Breast epithelium (tissue), 4 donors: ENCODE data around the gene IQCN. TPM values are rescaled to one million over a fixed set of nuclear protein-coding genes. Genes with fewer than 3 reads are reported as not detected.

Experiments used
- DNase-seq, 2 donors: peaks; one replicate each; pipeline ENCODE4 v3.0.0-alpha.2; 2019; ENCODE audit warnings: low spot score in 2 of 2
- H3K27ac ChIP-seq, 2 donors: fragments of 200-600 bp; sonication (generic) in 1 of 2; one replicate each; pipeline ENCODE4 v1.5.1; 2016 to 2019; ENCODE audit warnings: mild to moderate bottlenecking in 1 of 2
- H3K27me3 ChIP-seq, 2 donors: fragments of 200-600 bp; sonication (generic) in 1 of 2; one replicate each; pipeline versions ENCODE4 v1.5.1 to v1.6.0; 2017 to 2019; ENCODE audit warnings: control low read depth in 1 of 2, mild to moderate bottlenecking in 1 of 2
- H3K36me3 ChIP-seq: fragments of 200-600 bp; one replicate; pipeline ENCODE4 v1.5.1; 2019
- H3K4me1 ChIP-seq, 2 donors: fragments of 200-600 bp; sonication (generic); one replicate each; pipeline ENCODE4 v1.5.1; 2016 to 2019; ENCODE audit warnings: control low read depth in 1 of 2
- H3K4me3 ChIP-seq, 3 donors: fragments of 200-600 bp; sonication (generic); 1 replicate in 2 of 3; 2 replicates in 1 of 3; pipeline ENCODE4 v1.5.1; 2016 to 2019; ENCODE audit warnings: mild to moderate bottlenecking in 3 of 3, moderate library complexity in 2 of 3
- H3K9me3 ChIP-seq, 2 donors: fragments of 200-600 bp; sonication (generic) in 1 of 2; one replicate each; pipeline ENCODE4 v1.5.1; 2016 to 2019; ENCODE audit warnings: control low read depth in 1 of 2
- CTCF ChIP-seq, 3 donors: fragments of 450-650 bp; IDR thresholded peaks; one replicate each; pipeline ENCODE4 v1.5.1; 2016 to 2017; ENCODE audit warnings: antibody characterized with exemption in 3 of 3, mild to moderate bottlenecking in 3 of 3, moderate library complexity in 3 of 3
- POLR2A ChIP-seq: fragments of 450-650 bp; IDR thresholded peaks from one replicate; pipeline ENCODE4 v1.6.1; 2016; ENCODE audit warnings: antibody characterized with exemption, mild to moderate bottlenecking, moderate library complexity
- POLR2AphosphoS5 ChIP-seq, 3 donors: sonication (generic); formaldehyde crosslinking; IDR thresholded peaks; one replicate each; pipeline ENCODE4 v1.6.1; 2017; ENCODE audit warnings: antibody characterized with exemption in 3 of 3
- intact Hi-C: fragments of 100-400 bp; cut with DNase I; formaldehyde crosslinking; loops from one replicate; pipeline ENCODE4 v1.15.1; 2023; ENCODE audit warnings: low total_unique reads
- total RNA-seq, 3 donors: library from RNA; depleted of rRNA; stranded (reverse); fragments of >200 nt; gene quantifications; one replicate each; pipeline ENCODE4 v1.1.0, GENCODE V29; 2016

Gene IQCN
- total RNA-seq, 3 donors from 2014 or later, result 7.0 to 16.6 (median 9.5) TPM

GRCh38 chr19:18320865-18321733 lies 46.8 kb upstream of the IQCN start:
- H3K27ac ChIP-seq, result peak overlapping the region in 1 of 2 donors; percentile 40
- no peaks in the 10 kb centered on the region for H3K9me3 ChIP-seq
- intact Hi-C loops, result loop anchor here (5.0 kb wide), 1 partner anchor 39 kb away; the partner anchor contains the start of gene JUND
- no peaks in the 10 kb centered on the region for H3K27me3 ChIP-seq
- no peaks in the 10 kb centered on the region for H3K36me3 ChIP-seq
- no peak for DNase-seq
- no peaks in the 10 kb centered on the region for H3K4me1 ChIP-seq
- H3K4me3 ChIP-seq, result no peak overlapping the region
- TF ChIP-seq CTCF (IDR thresholded peaks at IDR 0.05) (no peak), POLR2A (no peak), POLR2AphosphoS5 (IDR thresholded peaks at IDR 0.05) (no peak)

GRCh38 chr19:18319591-18320135 lies 45.4 kb upstream of the IQCN start:
- TF ChIP-seq CTCF (IDR thresholded peaks at IDR 0.05), result no peak
- TF ChIP-seq POLR2AphosphoS5 (IDR thresholded peaks at IDR 0.05), result no peak
- TF ChIP-seq POLR2A, result no peak
- H3K36me3 ChIP-seq, result no peaks in the 10 kb centered on the region
- DNase-seq, result no peak
- intact Hi-C loops, result loop anchor here (5.0 to 10.0 kb wide), 2 partner anchors 37 to 1305 kb away; partner anchors contain the start of genes JUND and LPAR2
- peak overlapping the region; percentile 33 to 65 for H3K27ac ChIP-seq
- H3K27me3 ChIP-seq, result no peaks in the 10 kb centered on the region
- no peaks in the 10 kb centered on the region for H3K9me3 ChIP-seq
- no peaks in the 10 kb centered on the region for H3K4me1 ChIP-seq
- H3K4me3 ChIP-seq, result no peak overlapping the region

- no peak for TF ChIP-seq POLR2A
- peak in 1 of 3 donors; percentile 13 for TF ChIP-seq POLR2AphosphoS5 (IDR thresholded peaks at IDR 0.05)
- no peak overlapping the region for H3K4me3 ChIP-seq
Measured at GRCh38 chr19:18317961-18318800, 43.9 kb upstream of the IQCN start.

GRCh38 chr19:18313398-18313797 lies 39.1 kb upstream of the IQCN start:
- no peaks in the 10 kb centered on the region for H3K27me3 ChIP-seq
- H3K36me3 ChIP-seq, result no peaks in the 10 kb centered on the region
- no peak overlapping the region for H3K4me3 ChIP-seq
- no peaks in the 10 kb centered on the region for H3K4me1 ChIP-seq
- TF ChIP-seq POLR2A (no peak), CTCF (IDR thresholded peaks at IDR 0.05) (no peak), POLR2AphosphoS5 (IDR thresholded peaks at IDR 0.05) (no peak)
- H3K9me3 ChIP-seq, result no peaks in the 10 kb centered on the region
- no peak overlapping the region for H3K27ac ChIP-seq
- DNase-seq, result no peak
- intact Hi-C loops, result loop anchor here (10.0 kb wide), 1 partner anchor 1311 kb away; the partner anchor contains the start of gene LPAR2

More at GRCh38 chr19:18317961-18318800, 43.9 kb upstream of the IQCN start:
- Histone ChIP-seq H3K9me3 (no peaks in the 10 kb centered on the region), H3K27ac (peak overlapping the region; percentile 61 to 87), H3K27me3 (no peaks in the 10 kb centered on the region), H3K4me1 (no peaks in the 10 kb centered on the region), H3K36me3 (no peaks in the 10 kb centered on the region)
- intact Hi-C loops, result loop anchor here (10.0 kb wide), 1 partner anchor 1307 kb away; the partner anchor contains the start of gene LPAR2
- DNase-seq, result no peak

GRCh38 chr19:18312092-18312534 lies 37.9 kb upstream of the IQCN start:
- H3K9me3 ChIP-seq, result no peaks in the 10 kb centered on the region
- DNase-seq, result no peak
- TF ChIP-seq POLR2AphosphoS5 (IDR thresholded peaks at IDR 0.05) (no peak), POLR2A (no peak), CTCF (IDR thresholded peaks at IDR 0.05) (no peak)
- no peaks in the 10 kb centered on the region for H3K36me3 ChIP-seq
- no peaks in the 10 kb centered on the region for H3K4me1 ChIP-seq
- no peak overlapping the region for H3K4me3 ChIP-seq
- intact Hi-C loops, result loop anchor here (10.0 kb wide), 1 partner anchor 1313 kb away; the partner anchor contains the start of gene LPAR2
- no peaks in the 10 kb centered on the region for H3K27me3 ChIP-seq
- H3K27ac ChIP-seq, result no peak overlapping the region
